GM21619 (cell line): Measurements from ENCODE around the gene TMEM165.

ENCODE experiments used
- ATAC-seq: cut with Tn5 transposase; IDR thresholded peaks from one replicate; pipeline ENCODE4 v1.9.1; 2021; ENCODE audit not compliant: unreplicated experiment

The TMEM165 gene

DNA sequence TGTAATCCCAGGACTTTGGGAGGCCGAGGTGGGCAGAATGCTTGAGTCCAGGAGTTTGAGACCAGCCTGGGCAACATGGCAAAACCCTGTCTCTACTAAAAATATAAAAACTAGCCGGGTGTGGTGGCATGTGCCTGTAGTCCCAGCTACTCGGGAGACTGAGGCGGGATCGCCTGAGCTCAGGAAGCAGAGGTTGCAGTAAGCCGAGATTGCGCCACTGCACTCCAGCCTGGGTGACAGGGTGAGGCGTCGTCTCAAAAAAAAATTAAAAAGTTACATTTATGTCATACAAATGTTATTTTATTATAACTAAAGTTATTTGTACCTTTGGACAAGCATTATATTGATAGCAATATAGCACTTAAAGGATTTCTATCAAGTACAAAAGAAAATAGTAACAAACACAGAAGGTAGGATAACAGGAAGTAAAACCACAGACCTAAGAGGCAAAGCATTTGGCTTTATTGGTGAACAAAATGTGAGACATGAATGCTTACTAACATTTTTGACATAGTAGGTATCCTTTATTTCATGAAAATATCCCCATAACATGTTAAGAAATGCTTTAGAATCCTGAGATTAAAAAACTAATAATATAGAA lies 51.5 kb downstream of the TMEM165 start:
- ATAC-seq: no peak

DNA sequence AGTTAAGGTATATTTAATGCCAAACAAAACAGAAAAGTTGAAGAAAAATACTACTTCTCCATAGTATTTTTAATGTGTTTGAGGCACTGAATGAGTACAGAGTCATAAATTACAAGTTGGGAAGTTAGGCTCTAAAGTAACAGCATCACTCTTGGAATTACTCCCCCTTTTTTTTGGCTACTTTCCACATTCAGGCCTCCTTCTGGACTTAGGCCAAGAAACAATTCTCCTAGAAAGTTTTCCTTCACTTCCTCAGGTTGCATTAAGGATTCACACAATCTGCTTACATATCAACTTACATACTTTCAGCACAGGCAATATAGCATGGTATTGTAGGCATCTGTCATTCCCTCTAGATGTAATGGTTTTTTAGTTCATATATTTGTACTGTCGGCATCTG lies 52.1 kb downstream of the TMEM165 start:
- no peak for ATAC-seq

DNA sequence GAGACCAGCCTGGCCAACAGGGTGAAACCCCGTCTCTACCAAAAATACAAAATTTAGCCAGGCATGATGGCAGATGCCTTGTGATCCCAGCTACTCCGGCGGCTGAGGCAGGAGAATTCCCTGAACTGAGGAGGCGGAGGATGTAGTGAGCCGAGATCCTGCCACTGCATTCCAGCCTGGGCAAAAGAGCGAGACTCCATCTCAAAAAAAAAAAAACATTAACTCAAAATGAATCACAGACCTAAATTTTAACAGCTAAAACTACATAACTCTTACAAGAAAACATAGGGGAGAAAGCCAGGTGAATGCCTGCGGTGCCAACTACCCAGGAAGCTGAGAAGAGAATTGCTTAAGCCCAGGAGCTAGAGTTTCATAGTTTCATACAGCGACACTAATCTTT lies 54.8 kb downstream of the TMEM165 start:
- ATAC-seq: no peak

DNA sequence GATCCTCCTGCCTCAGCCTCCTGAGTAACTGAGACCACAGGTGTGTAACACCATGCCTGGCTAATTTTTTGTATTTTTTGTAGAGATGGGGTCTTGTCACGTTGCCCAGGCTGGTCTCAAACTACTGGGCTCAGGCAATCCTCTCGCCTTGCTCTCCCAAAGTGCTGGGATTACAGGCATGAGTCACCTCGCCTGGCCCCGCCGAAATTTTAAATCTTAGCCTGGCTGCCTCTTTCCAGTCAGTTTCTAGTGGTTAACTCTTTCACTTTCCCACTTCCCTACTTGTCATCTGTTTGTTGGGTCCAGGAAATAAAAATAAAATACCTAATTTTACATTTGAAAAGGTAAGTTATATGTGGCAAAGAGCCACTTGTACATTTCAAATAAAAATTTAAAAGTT lies 62.4 kb downstream of the TMEM165 start:
- no peak for ATAC-seq

DNA sequence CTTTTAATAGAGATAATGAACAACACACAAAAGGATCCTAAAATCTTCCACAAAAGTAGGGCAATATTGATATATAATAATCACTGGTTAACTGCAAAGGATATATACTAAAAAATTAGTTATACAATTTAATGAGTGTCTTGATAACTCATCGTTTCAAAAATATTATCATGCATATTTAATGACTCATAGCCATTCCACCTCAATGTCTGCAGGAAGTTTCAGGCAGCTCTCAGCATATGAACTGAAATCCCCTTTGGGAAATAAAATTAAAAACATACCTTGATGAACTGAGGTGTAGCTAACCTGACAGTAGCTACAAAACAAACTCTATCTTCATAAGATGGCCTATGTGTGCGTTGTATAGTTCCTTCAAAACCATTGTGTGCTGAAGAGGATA lies 62.9 kb downstream of the TMEM165 start:
- ATAC-seq: no peak

DNA sequence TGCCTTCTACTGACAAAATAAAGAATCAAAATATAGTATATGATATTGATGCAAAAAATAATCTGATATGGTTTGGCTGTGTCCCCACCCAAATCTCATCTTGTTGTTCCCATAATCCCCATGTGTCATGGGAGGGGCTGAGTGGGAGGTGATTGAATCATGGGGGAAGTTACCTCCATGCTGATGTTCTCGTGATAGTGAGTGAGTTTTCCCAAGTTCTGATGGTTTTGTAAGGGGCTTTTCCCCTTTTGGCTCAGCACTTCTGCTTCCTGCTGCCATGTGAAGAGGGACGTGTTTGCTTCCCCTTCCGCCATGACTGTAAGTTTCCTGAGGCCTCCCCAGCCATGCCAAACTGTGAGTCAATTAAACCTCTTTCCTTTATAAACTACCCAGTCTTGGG lies 70.2 kb downstream of the TMEM165 start:
- ATAC-seq: no peak

GRCh38 chr4:55468724-55469123 lies 73.0 kb downstream of the TMEM165 start:
- ATAC-seq: no peak

DNA sequence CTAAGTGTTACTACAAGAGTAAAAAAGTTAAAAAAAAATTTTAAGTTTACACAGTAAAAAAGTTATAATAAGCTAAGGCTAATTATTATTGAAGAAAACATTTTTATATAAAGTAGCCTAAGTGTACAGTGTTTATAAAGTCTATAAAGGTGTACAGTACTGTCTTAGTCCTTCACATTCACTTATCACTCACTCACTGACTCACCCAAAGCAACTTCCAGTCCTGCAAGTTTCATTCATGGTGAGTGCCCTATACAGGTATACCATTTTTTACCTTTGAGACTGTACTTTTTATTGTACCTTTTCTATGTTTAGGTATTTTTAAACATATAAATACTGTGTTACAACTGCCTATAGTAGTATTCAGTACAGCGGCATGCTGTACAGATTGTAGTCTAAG lies 74.2 kb downstream of the TMEM165 start:
- no peak for ATAC-seq
